ENCODE measurements around the gene MSL2.
"Not testable (repeated sequence)": the region's sequence is repeated elsewhere in the genome, so short reads cannot be mapped to it uniquely, and the experiment has no call there.

MSL2 gene

DNA sequence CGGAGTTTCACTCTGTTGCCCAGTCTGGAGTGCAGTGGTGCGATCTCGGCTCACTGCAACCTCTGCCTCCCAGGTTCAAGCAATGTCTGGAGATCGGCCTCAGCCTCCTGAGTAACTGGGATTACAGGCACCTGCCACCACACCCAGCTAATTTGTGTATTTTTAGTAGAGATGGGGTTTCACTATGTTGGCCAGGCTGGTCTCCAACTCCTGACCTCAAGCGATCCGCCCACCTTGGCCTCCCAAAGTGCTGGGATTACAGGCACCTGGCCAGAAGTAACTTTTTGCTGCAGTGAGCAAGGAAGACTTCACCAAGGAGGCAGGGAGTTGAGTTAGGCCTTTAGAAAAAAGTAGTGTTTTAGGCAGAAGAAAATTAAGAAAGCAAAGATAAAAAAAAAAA, 3.9 kb downstream of the MSL2 start:
- DNase-seq (ENCODE audit: low spot score): peak; percentile 31

DNA sequence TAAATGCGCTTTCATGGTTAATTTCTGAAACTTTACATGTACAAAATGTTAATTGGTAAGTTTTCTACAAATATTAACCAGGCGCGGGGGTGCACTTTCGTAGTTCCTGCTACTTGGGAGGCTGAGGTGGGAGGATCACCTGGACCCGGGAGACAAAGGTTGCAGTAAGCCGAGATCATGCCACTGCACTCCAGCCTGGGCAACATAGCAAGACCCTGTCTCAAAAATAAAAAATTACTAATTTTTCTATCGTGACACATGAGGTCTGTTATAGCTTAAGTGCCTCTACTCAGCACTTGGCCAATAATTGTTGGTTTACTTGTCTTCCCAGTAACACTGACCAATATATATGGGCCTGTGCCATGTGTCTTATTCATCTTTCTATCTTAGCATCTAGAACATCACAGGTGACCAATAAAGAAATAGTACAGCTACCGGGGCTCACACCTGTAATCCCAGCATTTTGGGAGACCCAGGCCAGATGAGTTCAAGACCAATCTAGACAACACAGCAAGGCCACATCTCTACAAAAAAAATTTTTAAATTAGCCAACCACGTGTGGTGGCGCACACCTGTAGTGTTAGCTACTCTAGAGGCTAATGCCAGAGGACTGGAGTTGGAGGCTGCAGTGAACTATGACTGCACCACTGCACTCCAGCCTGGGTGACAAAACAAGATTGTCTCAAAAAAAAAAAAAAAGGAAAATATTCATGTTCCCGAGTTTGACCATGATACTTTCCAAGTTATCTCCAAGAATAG, 6.1 kb downstream of the MSL2 start:
- DNase-seq (ENCODE audit: low spot score): no peak

DNA sequence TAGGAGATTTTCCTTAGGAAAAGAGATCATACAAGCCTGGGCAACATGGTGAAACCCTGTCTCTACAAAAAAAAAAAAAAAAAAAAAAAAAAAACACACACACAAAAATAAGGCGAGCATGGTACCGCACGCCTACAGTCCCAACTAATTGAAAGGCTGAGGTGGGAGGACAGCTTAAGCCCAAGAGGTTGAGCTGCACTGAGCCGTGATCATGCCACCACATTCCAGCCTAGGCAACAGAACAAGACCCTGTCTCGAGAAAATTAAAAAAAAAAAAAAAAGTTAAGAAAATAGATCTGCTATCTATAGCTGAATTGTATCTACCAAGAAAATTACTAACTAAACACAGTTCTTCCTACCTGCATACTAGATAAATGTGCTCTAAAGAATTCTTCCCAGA, 7.1 kb downstream of the MSL2 start:
- DNase-seq (ENCODE audit: low spot score): no peak

DNA sequence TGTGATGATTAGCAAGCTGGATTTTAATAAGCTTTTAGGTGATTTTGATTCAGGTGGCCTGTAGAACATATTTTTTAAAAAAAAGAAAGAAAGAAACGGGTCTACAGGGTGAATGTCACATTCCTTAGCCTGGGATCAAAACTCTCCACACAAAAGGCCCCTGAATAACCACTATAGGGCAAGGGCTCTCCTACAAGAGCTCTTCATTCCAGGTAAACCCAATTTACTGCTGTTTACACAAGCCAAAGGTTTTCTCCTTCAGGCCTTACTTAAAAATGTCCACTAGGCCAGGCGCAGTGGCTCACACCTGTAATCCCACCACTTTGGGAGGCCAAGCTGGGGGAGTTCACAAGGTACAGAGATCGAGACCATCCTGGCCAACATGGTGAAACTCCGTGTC, 8.3 kb downstream of the MSL2 start:
- no peak for DNase-seq (ENCODE audit: low spot score)

DNA sequence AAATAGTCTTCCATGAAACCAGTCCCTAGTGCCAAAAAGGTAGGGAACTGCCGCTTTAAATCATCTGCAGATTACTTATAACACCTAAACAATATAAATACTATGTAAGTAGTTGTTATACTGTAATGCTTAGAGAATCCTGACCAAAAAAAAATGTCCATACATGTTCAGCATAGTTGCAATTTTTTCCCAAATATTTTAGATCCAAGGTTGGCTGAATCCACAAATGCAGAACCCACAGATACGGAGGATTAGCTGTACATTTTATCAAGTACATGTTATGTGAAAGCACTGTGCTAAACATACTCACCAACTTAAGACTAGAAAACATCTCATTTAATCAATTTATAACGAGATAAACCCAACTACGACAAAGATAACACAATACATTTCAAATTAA, 9.3 kb downstream of the MSL2 start:
- DNase-seq (ENCODE audit: low spot score): no peak

DNA sequence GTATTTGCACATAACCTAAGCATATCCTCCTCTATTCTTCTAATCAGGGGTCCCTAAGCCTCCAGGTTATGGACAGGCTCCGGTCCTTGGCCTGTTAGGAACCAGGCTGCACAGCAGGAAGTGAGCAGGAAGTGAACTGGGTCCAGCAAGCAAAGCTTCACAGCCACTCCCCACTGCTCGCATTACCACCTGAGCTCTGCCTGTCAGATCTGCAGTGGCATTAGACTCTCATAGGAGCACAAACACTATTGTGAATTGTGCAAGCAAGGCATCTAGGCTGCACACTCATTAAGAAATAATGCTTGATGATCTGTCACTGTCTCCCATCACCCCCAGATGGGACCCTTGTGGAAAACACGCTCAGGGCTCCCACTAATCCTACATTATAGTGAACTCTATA, 9.8 kb downstream of the MSL2 start:
- DNase-seq (ENCODE audit: low spot score): no peak

DNA sequence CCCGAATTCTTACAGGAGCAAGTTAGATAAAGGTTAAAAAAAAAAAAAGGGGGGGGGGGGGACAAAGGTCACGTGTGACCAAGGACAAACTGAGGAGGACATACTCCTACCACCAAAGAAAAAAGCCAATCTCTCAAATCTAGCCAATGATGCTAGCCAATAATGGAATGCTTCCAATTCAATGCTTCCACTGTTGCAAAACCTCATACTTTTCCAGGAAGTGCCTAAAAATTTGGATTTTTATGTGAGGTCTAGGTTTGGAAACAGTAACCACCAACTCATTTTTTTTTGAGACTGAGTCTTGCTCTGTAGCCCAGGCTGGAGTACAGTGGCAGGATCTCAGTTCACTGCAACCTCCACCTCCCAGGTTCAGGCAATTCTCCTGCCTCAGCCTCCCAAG, 11.4 kb downstream of the MSL2 start:
- no peak for DNase-seq (ENCODE audit: low spot score)

DNA sequence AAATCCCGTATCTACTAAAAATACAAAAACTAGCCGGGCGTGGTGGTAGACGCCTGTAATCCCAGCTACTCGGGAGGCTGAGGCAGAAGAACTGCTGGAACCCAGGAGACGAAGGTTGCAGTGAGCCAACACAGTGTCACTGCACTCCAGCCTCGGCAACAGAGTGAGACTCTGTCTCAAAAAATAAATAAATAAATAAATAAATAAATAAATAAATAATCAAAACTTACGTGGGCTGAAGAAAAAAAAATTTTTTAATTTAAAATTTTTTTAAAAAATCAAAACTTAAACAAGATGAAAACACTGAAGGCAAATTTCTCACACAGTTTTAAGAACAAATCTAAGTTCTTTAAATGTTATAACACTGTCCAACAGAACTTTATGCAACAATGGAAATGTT, 14.4 kb downstream of the MSL2 start:
- DNase-seq (ENCODE audit: low spot score): no peak

DNA sequence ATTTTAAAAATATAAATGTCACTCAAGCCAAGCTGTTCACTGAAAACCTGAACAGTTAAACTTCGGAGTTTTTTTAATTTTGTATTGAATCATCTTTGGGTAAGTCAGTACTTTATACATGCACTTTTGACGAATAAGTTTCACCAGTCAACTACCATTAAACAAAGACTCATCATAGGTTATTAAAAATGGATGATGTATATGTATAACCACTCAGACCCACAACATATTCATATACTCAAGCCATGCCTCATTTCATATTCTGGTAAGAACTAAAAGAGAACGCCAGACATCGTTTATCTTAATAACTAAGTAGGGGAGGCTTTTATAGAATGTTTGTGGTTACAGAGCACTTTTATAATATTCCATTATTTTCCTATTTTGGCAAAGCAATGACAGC, 18.3 kb downstream of the MSL2 start:
- DNase-seq (ENCODE audit: low spot score): no peak

DNA sequence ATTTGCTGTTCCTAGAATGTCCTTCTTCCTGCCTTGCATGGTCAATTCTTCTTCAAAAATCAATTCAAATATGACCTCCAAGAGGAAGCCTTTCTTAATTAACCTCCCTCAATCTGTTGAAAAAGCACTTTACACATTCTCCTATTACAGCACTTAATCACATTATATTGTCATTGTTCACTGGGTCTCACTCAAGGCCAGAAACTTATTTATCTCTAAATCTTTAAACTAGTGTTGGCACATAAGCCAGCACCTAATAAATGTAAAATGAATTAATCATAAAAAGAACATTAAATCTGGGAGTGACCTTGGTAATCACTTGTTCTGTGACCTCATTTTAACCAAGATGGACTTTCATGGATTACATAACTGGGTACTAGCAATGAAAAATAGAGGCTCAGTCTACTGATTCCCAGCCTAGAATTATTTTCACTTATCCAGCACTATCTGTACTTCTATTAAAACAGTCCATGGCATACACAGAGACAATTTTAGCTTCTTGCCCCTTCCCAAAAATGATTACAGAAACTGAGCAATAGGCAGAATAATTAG, 22.1 kb downstream of the MSL2 start:
- no peak for DNase-seq (ENCODE audit: low spot score)

DNA sequence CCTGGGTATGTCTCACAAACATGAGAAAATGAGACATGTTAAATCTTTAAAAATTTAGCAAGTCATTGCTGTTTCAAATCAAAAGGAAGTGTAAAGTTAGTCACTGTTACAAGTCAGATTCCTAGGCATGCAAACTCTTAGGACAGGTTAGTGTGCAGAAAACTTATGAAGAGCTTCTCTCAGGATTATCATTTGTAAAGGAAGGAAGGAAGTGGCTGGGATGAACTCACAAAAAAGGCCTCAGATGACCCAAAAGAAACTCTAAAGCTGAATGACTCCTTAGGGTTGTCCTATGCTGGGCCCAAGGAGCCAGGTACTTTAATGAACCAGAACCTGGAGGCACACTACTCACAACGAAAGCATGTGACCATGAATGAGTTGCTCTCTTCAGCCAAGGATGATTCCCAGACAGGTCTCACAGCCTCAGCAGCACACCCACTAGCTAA, 25.0 kb downstream of the MSL2 start:
- no peak for DNase-seq (ENCODE audit: low spot score)

DNA sequence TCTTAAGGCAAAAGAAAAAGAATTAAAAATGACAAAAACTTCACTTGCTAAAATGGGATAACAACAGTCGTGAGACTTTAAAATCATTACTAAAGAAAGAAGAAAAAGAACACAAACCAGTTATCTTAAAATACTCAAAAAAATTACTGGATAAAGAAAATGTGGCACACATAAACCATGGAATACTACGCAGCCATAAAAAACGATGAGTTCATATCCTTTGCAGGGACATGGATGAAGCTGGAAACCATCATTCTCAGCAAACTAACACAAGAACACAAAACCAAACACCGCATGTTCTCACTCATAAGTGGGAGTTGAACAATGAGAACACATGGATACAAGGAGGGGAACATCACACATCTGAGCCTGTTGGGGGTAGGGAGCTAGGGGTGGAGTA, 27.9 kb downstream of the MSL2 start:
- DNase-seq (ENCODE audit: low spot score): not testable (repeated sequence)

DNA sequence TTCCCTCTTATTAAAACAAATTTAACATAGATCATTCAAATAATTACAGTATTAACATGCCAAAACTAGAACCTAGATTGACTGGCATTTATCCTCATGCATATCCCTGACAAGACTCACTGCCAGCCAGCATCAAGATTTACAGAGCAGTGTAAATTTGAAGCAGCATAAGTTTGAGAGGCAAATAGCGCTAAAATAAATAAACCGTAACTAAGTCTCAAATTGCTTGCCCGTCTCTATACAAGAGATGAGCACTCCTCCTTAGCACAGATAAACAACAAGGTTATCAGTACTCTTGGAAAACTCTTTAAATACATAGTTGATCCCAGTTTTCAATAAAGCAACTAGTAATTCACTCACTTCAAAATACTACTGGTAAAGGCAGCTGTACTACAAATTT, 29.6 kb downstream of the MSL2 start:
- DNase-seq (ENCODE audit: low spot score): no peak

DNA sequence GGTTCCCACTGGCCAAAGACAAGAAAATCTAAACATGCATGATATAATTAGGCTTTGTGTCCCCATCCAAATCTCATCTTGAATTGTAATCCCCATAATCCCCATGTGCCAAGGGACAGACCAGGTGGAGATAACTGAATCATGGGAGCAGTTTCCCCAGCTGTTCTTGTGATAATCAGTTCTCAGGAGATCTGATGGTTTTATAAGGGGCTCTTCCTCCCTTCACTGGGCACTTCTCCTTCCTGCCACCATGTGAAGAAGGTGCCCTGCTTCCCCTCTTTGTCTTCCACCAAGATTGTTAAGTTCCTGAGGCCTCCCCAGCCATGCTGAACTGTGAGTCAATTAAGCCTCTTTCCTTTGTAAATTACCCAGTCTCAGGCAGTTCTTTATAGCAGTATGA, 32.5 kb downstream of the MSL2 start:
- DNase-seq (ENCODE audit: low spot score): not testable (repeated sequence)

DNA sequence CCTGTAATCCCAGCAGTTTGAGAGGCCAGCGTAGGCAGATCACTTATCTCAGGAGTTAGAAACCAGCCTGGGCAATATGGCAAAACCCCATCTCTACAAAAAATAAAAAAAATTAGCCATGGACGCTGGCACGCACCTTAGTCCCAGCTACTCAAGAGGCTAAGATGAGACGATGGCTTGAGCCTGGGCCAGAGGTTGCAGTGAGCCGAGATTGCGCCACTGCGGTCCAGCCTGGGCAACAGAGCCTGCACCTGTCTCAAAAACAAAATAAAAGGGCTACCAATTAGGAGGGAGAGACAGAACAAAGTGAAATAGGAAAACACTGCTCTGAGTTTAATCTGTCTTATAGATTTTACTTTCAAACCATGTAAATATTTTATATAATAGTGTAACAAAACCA, 33.8 kb downstream of the MSL2 start:
- DNase-seq (ENCODE audit: low spot score): no peak

DNA sequence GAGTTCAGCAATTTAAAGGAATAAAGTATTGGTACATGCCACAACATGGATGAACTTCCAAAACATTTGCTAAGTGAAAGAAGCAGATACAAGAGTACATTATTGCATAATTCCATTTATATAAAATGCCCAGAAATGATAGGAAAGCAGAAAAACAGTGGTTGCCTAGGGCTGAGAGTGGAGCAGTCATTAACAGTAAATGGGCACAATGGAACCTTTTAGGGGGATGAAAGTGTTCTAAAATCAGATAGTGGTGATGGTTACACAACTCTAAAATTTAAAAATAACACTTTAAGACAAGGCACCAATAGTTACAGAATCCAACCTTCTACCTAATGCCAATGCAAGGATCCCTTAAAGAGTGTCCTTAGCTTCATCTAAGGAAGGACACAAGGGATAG, 34.6 kb downstream of the MSL2 start:
- no peak for DNase-seq (ENCODE audit: low spot score)

DNA sequence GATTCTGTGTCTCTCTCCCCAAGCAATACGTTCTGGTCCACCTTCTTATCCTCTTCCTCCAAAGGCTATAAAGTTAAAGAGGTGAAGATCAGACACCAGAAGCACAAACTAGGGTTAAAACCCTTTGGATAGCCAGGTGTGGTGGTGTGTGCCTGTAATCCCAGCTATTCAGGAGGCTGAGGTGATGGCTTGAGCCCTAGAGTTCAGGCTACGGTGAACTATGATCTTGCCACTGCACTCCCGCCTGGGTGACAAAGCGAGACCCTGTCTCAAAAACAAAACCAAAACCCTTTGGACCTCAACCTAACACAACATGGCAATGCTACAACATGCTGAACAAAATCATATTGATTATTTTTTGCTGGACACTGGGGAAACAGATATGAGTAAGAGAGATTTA, 43.2 kb downstream of the MSL2 start:
- no peak for DNase-seq (ENCODE audit: low spot score)

DNA sequence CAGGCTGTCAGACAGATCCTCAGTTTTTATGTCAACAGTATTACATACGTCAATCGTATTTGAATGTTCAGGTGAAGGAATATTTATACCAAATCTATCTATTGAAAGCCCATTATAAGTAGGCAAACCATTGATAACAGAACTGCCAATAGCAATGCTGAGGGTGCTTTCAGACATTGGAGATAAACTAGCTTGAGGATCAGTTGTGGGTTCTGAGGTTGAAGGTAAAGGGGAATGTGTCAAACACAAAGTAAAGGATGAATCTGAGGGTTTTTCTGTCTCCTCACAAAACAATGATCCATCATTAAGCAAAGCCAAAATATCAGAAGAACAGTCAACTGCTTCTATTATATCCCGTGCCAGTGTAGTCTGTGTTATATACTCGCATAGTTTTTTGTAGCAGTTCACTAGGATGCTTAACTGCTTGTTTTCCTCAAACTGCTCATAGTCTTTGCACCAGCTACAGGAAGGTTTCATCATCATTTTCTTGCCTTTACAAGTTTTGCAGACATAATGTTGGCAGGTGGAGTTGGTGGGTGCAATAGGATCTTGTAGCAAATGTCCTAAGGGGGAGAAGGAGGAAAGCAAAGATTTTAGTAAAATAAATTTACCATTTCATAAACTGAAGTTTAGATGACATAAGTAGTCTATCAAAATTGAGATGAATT, 43.8 kb downstream of the MSL2 start:
- no peak for DNase-seq (ENCODE audit: low spot score)

DNA sequence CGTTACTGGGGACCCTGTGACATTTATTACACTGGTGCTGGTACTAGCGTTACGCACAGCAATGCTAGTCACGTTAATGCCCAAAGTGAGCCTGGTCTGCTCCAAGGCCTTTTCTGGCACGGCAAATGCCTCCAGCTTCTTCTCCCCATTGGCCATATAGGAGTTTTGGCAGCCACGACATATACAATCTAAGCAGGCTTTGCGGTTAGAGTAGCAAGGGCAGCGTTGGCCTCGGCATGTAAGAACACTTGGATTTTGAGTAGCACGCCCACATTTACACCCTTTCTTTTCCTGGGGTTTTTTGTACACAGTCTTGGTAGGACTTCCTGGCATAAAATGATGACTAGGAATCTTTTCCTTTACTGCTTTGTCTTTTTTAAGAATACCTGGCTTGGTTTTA, 44.9 kb downstream of the MSL2 start:
- DNase-seq (ENCODE audit: low spot score): no peak

DNA sequence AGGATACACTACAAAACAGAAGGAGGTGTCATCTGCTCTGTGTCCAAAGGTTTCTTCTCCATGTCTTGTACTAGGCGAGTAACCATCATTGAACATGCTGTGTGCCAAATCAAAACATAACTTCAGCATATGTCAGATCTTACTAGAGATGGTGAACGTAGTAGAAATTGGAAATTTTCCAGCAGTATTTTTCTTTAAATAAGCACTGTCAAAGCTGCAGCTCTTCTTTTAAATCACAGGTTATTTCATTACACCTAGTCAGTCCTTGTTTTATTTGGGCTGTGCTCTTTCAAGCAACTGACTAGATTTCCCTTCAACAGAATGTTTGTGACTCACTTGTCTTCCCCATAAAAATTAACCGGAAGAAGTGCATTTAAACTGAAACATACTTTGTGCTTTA, 46.5 kb downstream of the MSL2 start:
- no peak for DNase-seq (ENCODE audit: low spot score)

DNA sequence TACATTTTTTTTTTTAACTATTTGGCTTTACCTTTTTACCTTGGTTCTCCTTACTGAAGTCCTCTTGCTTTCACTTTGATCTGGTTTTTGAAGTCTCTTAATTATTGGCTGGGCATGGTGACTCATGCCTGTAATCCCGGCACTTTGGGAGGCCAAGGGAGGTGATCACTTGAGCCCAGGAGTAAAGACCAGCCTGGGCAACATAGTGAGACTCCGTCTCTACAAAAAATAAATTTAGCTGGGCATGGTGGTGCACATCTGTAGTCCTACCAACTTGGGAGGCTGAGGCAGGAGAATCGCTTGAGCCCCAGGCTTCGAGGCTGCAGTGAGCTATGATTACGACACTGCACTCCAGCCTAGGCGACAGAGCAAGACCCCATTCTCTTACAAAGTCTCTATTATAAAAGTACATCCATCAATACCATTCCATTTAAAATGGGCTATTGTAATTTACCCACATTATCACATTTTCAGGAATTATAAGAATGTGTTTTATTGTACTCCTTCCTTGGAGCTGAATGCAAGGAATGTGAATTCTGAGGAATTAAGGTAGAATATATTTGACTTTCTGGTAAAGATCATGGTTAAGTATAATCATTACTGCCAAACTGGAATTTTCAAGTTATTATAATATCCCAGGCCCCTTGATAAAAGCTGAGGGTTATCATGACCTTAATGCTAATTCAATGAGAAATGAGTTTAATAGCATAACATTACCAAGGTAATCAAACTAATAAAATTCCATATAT, 49.0 kb downstream of the MSL2 start:
- DNase-seq (ENCODE audit: low spot score): no peak

DNA sequence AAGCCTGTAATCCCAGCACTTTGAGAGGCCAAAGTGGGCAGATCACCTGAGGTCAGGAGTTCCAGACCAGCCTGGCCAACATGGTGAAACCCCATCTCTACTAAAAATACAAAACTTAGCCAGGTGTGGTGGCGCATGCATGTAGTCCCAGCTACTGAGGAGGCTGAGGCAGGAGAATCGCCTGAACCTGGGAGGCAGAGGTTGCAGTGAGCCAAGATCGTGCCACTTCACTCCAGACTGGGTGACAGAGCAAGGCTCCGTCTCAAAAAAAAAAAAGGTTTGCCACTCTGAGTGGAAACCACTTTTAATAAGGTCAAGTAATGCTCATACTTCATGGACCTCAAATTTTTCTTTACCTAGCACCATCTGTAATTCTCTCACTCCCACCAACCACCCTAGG, 51.7 kb downstream of the MSL2 start:
- DNase-seq (ENCODE audit: low spot score): not testable (repeated sequence)

DNA sequence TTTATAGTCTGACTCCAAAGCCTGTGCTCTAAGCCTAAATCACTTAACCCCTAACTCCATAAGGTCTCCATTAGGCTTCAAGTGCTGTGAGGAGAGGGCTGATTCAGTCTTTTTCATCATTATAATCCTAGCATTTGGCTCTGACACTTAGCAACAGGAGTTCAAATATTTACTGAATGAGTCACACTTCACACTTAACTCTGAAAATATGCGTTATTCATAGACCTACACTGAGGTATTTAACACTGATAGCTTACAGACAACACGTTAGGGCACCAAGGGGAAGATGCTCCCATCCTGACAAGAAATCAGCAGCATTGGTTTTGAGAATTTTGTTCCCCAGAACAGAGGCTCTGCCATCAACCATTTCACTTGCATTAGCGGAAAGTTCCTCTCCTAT, 53.5 kb downstream of the MSL2 start:
- no peak for DNase-seq (ENCODE audit: low spot score)
